ENCODE measurements around the gene DNASE1L3. TPM values are rescaled to one million over a fixed set of nuclear protein-coding genes. Genes with fewer than 3 reads are reported as not detected.

Gene DNASE1L3, protein sequence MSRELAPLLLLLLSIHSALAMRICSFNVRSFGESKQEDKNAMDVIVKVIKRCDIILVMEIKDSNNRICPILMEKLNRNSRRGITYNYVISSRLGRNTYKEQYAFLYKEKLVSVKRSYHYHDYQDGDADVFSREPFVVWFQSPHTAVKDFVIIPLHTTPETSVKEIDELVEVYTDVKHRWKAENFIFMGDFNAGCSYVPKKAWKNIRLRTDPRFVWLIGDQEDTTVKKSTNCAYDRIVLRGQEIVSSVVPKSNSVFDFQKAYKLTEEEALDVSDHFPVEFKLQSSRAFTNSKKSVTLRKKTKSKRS
- total RNA-seq (1 to 10 TPM in 1 of 5 experiments, under 1 TPM in 1, not detected in 3; 0.66 to 2.6 TPM), polyA plus RNA-seq (not detected), total RNA-seq (not detected)

- ATAC-seq (no peak), DNase-seq (no peak)
- no peak within 1 kb of the TSS for H3K4me3 ChIP-seq (ENCODE audit: low read length)
- POLR2A ChIA-PET = no interaction called here
- Mint-ChIP-seq H3K9me3 (no peaks in the 10 kb centered on the region), H3K36me3 (no peaks in the 10 kb centered on the region), H3K27ac (no peak within 1 kb of the TSS), H3K27me3 (peaks cover 0 to 21% (median 12%) of the 10 kb centered on the region in 5 donors), H3K4me1 (peaks cover 0 to 19% (median 0%) of the 10 kb centered on the region in 7 donors), H3K4me3 (no peak within 1 kb of the TSS)
- no peaks in the 10 kb centered on the region for H3K4me1 ChIP-seq (ENCODE audit: control insufficient read depth in 2 of 2, insufficient read depth in 2 of 2, low read length in 2 of 2)
- no peaks in the 10 kb centered on the region for H3K27me3 ChIP-seq (ENCODE audit: control insufficient read depth in 2 of 2, insufficient read depth in 2 of 2, low read length in 2 of 2)
- H3K9me3 ChIP-seq (ENCODE audit: control insufficient read depth in 2 of 3, low read length in 3 of 3) = no peaks in the 10 kb centered on the region
- CTCF ChIA-PET = no interaction called here
- intact Hi-C loops (cut with micrococcal nuclease) = no loop called here
- H3K27ac ChIP-seq (ENCODE audit: low read depth, low read length) = no peak within 1 kb of the TSS
- no peaks in the 10 kb centered on the region for H3K36me3 ChIP-seq (ENCODE audit: control insufficient read depth in 2 of 3, insufficient read depth in 3 of 3, low read length in 3 of 3)
Measured at GRCh38 chr3:58210761-58211460, at the start of gene DNASE1L3. DNASE1L3 (minus strand) TSS chr3:58210972; CDS start chr3:58210906, 66 bp downstream.

DNA sequence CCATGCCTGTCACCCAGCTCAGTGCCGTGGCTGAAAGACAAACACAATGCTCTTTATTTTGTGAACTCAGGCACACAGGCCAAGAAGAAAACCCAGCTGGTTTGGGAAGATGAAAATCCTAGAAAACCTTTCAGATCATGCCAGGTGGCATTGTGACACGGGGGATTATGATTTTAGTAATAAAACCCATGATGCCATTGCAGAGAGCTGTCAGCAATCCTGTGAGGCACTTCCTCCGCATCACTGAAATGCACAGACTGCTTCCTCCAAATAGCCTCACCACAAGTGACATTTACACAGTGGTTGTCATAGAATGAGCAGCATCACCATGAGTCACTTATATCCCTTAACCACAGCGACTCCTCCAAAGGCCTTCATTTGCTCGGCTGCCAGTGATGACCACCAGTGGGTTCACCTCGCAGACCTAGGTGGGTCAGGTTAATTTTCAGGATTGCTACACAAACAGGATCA, 49.5 kb upstream of the DNASE1L3 start:
- H3K27ac Mint-ChIP-seq = no peak overlapping the region
- Histone ChIP-seq H3K27me3 (ENCODE audit: control insufficient read depth in 2 of 2, insufficient read depth in 2 of 2, low read length in 2 of 2) (no peaks in the 10 kb centered on the region), H3K27ac (ENCODE audit: low read depth, low read length) (no peak overlapping the region), H3K9me3 (ENCODE audit: control insufficient read depth in 2 of 3, low read length in 3 of 3) (no peaks in the 10 kb centered on the region), H3K4me1 (ENCODE audit: control insufficient read depth in 2 of 2, insufficient read depth in 2 of 2, low read length in 2 of 2) (no peaks in the 10 kb centered on the region), H3K36me3 (ENCODE audit: control insufficient read depth in 2 of 3, insufficient read depth in 3 of 3, low read length in 3 of 3) (peaks cover 0 to 13% (median 5%) of the 10 kb centered on the region in 3 experiments), H3K4me3 (ENCODE audit: low read length) (no peak overlapping the region)
- no peak overlapping the region for H3K4me3 Mint-ChIP-seq
- no peaks in the 10 kb centered on the region for H3K27me3 Mint-ChIP-seq
- ChIA-PET CTCF (no interaction called here), POLR2A (no interaction called here)
- H3K4me1 Mint-ChIP-seq = peaks cover 0 to 8% (median 0%) of the 10 kb centered on the region in 7 donors
- ATAC-seq (peak; percentile 71), DNase-seq (no peak)
- H3K9me3 Mint-ChIP-seq = no peaks in the 10 kb centered on the region
- intact Hi-C loops (cut with micrococcal nuclease) = no loop called here
- peaks cover 4 to 41% (median 20%) of the 10 kb centered on the region in 5 donors for H3K36me3 Mint-ChIP-seq

DNA sequence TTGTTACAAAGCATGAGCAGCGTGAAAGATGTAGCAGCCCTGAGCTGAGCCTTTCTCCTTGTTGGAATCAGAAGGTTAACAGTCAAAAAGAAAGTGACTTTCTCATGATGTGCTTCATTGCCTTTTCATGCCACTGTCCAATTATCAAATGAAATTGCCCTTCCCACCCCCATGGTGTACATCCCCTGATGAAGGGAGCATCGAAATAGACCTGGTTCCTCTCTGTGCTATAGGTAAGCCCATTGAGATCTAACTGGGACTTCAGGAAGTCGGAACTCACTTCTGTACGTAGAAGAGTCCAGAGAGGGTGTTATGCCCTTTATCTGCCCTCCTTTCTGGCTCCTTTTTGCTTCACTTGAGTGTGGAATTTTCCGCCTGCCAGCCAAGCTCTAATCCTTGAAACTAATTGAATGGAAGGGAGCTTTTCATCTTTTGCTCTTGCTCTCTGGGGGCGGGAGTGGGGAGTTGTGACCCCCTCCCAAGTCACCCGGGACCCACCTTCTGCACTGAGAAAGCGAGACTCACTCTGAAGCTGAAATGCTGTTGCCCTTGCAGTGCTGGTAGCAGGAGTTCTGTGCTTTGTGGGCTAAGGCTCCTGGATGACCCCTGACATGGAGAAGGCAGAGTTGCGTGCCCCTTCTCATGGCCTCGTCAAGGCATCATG, 47.8 kb upstream of the DNASE1L3 start:
- DNase-seq (no peak), ATAC-seq (no peak)
- ChIA-PET POLR2A (no interaction called here), CTCF (no interaction called here)
- Mint-ChIP-seq H3K4me1 (peaks cover 0 to 8% (median 0%) of the 10 kb centered on the region in 7 donors), H3K27ac (no peak overlapping the region), H3K27me3 (no peaks in the 10 kb centered on the region), H3K36me3 (peaks cover 4 to 37% (median 20%) of the 10 kb centered on the region in 5 donors), H3K4me3 (no peak overlapping the region), H3K9me3 (no peaks in the 10 kb centered on the region)
- H3K9me3 ChIP-seq (ENCODE audit: control insufficient read depth in 2 of 3, low read length in 3 of 3) = no peaks in the 10 kb centered on the region
- H3K36me3 ChIP-seq (ENCODE audit: control insufficient read depth in 2 of 3, insufficient read depth in 3 of 3, low read length in 3 of 3) = peaks cover 0 to 13% (median 5%) of the 10 kb centered on the region in 3 experiments
- intact Hi-C loops (cut with micrococcal nuclease) = no loop called here
- H3K27ac ChIP-seq (ENCODE audit: low read depth, low read length) = no peak overlapping the region
- H3K4me3 ChIP-seq (ENCODE audit: low read length) = no peak overlapping the region
- H3K27me3 ChIP-seq (ENCODE audit: control insufficient read depth in 2 of 2, insufficient read depth in 2 of 2, low read length in 2 of 2) = no peaks in the 10 kb centered on the region
- H3K4me1 ChIP-seq (ENCODE audit: control insufficient read depth in 2 of 2, insufficient read depth in 2 of 2, low read length in 2 of 2) = no peaks in the 10 kb centered on the region

GRCh38 chr3:58256511-58256910, 45.7 kb upstream of the DNASE1L3 start:
- Mint-ChIP-seq H3K9me3 (no peaks in the 10 kb centered on the region), H3K36me3 (peaks cover 4 to 35% (median 14%) of the 10 kb centered on the region in 5 donors), H3K4me1 (peaks cover 0 to 11% (median 0%) of the 10 kb centered on the region in 7 donors), H3K27me3 (no peaks in the 10 kb centered on the region), H3K4me3 (no peak overlapping the region), H3K27ac (no peak overlapping the region)
- CTCF ChIA-PET = no interaction called here
- Histone ChIP-seq H3K4me1 (ENCODE audit: control insufficient read depth in 2 of 2, insufficient read depth in 2 of 2, low read length in 2 of 2) (no peaks in the 10 kb centered on the region), H3K4me3 (ENCODE audit: low read length) (no peak overlapping the region), H3K27ac (ENCODE audit: low read depth, low read length) (no peak overlapping the region), H3K36me3 (ENCODE audit: control insufficient read depth in 2 of 3, insufficient read depth in 3 of 3, low read length in 3 of 3) (peaks cover 0 to 13% (median 5%) of the 10 kb centered on the region in 3 experiments), H3K9me3 (ENCODE audit: control insufficient read depth in 2 of 3, low read length in 3 of 3) (no peaks in the 10 kb centered on the region), H3K27me3 (ENCODE audit: control insufficient read depth in 2 of 2, insufficient read depth in 2 of 2, low read length in 2 of 2) (no peaks in the 10 kb centered on the region)
- ATAC-seq (no peak), DNase-seq (no peak)
- POLR2A ChIA-PET = interaction anchor here (0.6 kb wide), 1 partner anchor 198 kb away, joined by 3 read pairs; no protein-coding TSS in a partner anchor
- intact Hi-C loops (cut with micrococcal nuclease) = no loop called here

GRCh38 chr3:58256061-58256460, 45.3 kb upstream of the DNASE1L3 start:
- no peak for ATAC-seq
- intact Hi-C loops (cut with micrococcal nuclease) = no loop called here
- Mint-ChIP-seq H3K4me3 (no peak overlapping the region), H3K4me1 (peaks cover 0 to 11% (median 0%) of the 10 kb centered on the region in 7 donors), H3K36me3 (peaks cover 4 to 37% (median 14%) of the 10 kb centered on the region in 5 donors), H3K27ac (no peak overlapping the region), H3K9me3 (no peaks in the 10 kb centered on the region), H3K27me3 (no peaks in the 10 kb centered on the region)
- Histone ChIP-seq H3K4me3 (ENCODE audit: low read length) (no peak overlapping the region), H3K36me3 (ENCODE audit: control insufficient read depth in 2 of 3, insufficient read depth in 3 of 3, low read length in 3 of 3) (peaks cover 0 to 13% (median 5%) of the 10 kb centered on the region in 3 experiments), H3K4me1 (ENCODE audit: control insufficient read depth in 2 of 2, insufficient read depth in 2 of 2, low read length in 2 of 2) (no peaks in the 10 kb centered on the region), H3K27ac (ENCODE audit: low read depth, low read length) (no peak overlapping the region), H3K9me3 (ENCODE audit: control insufficient read depth in 2 of 3, low read length in 3 of 3) (no peaks in the 10 kb centered on the region), H3K27me3 (ENCODE audit: control insufficient read depth in 2 of 2, insufficient read depth in 2 of 2, low read length in 2 of 2) (no peaks in the 10 kb centered on the region)
- POLR2A ChIA-PET = no interaction called here
- no peak for DNase-seq
- CTCF ChIA-PET = no interaction called here

DNA sequence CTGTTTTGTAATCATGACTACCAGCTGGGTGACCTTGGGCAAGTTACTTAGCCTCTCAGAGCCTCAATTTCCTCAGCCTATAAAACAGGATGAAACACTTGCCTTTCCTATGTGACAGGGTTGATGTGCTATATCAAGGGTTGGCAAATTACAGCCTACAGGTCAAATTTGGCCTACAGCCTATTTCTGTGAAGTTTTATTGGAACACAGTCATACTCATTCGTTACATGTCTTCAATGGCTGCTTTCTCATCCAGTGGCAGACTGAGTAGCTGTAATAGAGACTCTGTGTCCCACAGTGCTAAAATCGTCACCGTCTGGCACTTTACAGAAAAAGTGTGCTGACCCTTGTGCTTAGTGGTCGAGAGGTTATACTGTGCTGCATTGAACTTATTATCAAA, 43.4 kb upstream of the DNASE1L3 start:
- H3K4me3 ChIP-seq (ENCODE audit: low read length) = no peak overlapping the region
- H3K36me3 Mint-ChIP-seq = peaks cover 3 to 35% (median 14%) of the 10 kb centered on the region in 5 donors
- intact Hi-C loops (cut with micrococcal nuclease) = no loop called here
- no peaks in the 10 kb centered on the region for H3K9me3 ChIP-seq (ENCODE audit: control insufficient read depth in 2 of 3, low read length in 3 of 3)
- CTCF ChIA-PET = no interaction called here
- ATAC-seq = no peak
- H3K4me1 ChIP-seq (ENCODE audit: control insufficient read depth in 2 of 2, insufficient read depth in 2 of 2, low read length in 2 of 2) = no peaks in the 10 kb centered on the region
- peaks cover 0 to 4% (median 0%) of the 10 kb centered on the region in 7 donors for H3K4me1 Mint-ChIP-seq
- H3K27me3 Mint-ChIP-seq = no peaks in the 10 kb centered on the region
- H3K36me3 ChIP-seq (ENCODE audit: control insufficient read depth in 2 of 3, insufficient read depth in 3 of 3, low read length in 3 of 3) = peaks cover 0 to 7% (median 5%) of the 10 kb centered on the region in 3 experiments
- no peak overlapping the region for H3K4me3 Mint-ChIP-seq
- no peak for DNase-seq
- no peaks in the 10 kb centered on the region for H3K27me3 ChIP-seq (ENCODE audit: control insufficient read depth in 2 of 2, insufficient read depth in 2 of 2, low read length in 2 of 2)
- POLR2A ChIA-PET = no interaction called here
- no peaks in the 10 kb centered on the region for H3K9me3 Mint-ChIP-seq
- no peak overlapping the region for H3K27ac Mint-ChIP-seq
- no peak overlapping the region for H3K27ac ChIP-seq (ENCODE audit: low read depth, low read length)
